Heart left ventricle (tissue), 13 donors: ENCODE measurements around the gene CTSE.

Source experiments
- POLR2A ChIP-seq, 2 donors: fragments of 450-650 bp; IDR thresholded peaks; one replicate each; pipeline ENCODE4 v1.6.1; 2017; ENCODE audit warnings: antibody characterized with exemption in 2 of 2, mild to moderate bottlenecking in 2 of 2, moderate library complexity in 2 of 2
- TF ChIP-seq, protein P1 (sequence below), 12 donors: fragments of 200-600 bp; sonication (generic) in 4 of 12; IDR thresholded peaks; one replicate each; pipeline versions ENCODE4 v1.5.0 to v1.8.0; 2018 to 2022; ENCODE audit warnings: antibody characterized with exemption in 12 of 12, mild to moderate bottlenecking in 5 of 12
- donor health status: ischemic (EF 13 %, LVEDD 7.1; RV severe dilation, severe dysfunction).
- donor health status: DM: no; HTN: yes; CAD: no.
- donor health status: DM: no; HTN: no; CAD: no.
- donor health status: ischemic (EF 25% LVEDD 6.9; RV normal size, moderate dysfunction).
- donor health status: ischemic (EF 25% LVEDD 5.7; RV mildly dilated, moderate dysfunction).
- donor health status: ischemic (EF 35%, LVEDD 5.7; RV mildly dilated, moderate dysfunction).
- donor health status: nonischemic (EF 11% LVEDD 7.7; RV severe dilation, severe dysfunction).
- donor health status: DM: yes; HTN: yes; CAD: no.
- donor health status: PGD.
- donor health status: ischemic (EF 29% LVEDD 5.4; RV normal size, mild dysfunction).
- donor health status: nonischemic (EF 23%, LVEDD 6.1; RV moderate dilation, normal function).

DNA sequence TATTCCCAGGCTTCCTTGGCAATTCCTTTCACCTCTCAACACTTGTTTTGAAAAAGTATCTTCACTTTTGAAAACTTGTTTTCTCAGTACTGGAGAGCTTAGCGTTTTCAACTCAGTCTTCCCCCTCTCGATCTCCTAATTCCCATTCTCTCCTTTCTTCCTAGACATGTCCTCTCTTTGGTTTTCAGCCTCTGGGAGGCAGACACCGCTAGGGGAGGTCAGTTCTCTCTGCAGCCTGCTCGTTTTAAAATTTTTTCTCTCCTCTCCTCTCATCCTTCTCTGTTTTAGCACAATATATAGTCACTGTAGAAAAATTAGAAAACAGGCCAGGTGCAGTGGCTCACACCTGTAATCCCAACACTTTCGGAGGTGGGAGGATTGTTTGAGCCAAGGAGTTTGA is 16.6 kb upstream of the CTSE start:
- TF ChIP-seq, protein P1, sequence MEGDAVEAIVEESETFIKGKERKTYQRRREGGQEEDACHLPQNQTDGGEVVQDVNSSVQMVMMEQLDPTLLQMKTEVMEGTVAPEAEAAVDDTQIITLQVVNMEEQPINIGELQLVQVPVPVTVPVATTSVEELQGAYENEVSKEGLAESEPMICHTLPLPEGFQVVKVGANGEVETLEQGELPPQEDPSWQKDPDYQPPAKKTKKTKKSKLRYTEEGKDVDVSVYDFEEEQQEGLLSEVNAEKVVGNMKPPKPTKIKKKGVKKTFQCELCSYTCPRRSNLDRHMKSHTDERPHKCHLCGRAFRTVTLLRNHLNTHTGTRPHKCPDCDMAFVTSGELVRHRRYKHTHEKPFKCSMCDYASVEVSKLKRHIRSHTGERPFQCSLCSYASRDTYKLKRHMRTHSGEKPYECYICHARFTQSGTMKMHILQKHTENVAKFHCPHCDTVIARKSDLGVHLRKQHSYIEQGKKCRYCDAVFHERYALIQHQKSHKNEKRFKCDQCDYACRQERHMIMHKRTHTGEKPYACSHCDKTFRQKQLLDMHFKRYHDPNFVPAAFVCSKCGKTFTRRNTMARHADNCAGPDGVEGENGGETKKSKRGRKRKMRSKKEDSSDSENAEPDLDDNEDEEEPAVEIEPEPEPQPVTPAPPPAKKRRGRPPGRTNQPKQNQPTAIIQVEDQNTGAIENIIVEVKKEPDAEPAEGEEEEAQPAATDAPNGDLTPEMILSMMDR (IDR thresholded peaks at IDR 0.05): no peak
- no peak for TF ChIP-seq POLR2A (IDR thresholded peaks at IDR 0.05)
